NCI-H146 (cell line): ENCODE data around the gene MAN2A1.
"Not testable (repeated sequence)": the region's sequence is repeated elsewhere in the genome, so short reads cannot be mapped to it uniquely, and the experiment has no call there.

Source experiments
- DNase-seq: peaks from one replicate; lab custom pipeline; 2025; lab: John Stamatoyannopoulos, UW

The MAN2A1 gene

DNA sequence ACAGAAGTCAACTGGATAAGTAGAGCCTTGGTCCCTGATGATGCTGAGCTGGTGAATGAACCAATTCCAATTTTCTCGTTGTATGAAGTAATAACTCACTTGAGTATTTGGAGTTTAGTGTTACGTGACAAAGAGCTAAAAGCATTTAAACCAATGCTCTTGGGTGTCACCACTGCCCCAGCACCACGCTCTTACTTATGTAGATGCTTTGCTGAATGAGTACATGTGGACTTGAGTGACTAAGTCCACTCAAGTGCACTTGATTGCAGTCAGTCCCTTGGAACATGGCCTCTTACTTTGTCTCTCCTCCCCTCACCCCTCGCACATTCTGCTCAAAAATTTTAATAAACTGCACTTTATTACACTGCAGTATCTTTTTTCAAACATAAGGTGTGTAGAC is 184.0 kb downstream of the MAN2A1 start:
- no peak for DNase-seq

DNA sequence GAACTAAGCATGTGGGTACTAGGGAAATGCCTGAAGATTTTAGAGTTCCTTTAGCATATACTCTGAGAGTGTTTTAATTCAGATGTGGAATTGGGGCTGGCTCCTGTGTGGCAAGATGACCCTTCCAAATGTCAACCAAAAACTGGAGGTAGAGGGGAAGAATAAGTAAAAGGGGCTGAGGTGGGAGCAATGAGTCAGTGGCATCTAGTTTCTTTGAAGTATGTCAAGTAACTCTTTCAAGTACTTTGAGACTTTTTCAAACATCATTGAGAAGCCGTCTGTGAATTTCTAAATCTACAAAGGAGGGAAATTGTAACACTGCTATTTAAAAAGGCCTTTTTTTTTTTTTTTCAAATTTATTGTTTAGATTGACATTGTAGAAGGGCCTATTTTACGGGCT is 184.4 kb downstream of the MAN2A1 start:
- no peak for DNase-seq

DNA sequence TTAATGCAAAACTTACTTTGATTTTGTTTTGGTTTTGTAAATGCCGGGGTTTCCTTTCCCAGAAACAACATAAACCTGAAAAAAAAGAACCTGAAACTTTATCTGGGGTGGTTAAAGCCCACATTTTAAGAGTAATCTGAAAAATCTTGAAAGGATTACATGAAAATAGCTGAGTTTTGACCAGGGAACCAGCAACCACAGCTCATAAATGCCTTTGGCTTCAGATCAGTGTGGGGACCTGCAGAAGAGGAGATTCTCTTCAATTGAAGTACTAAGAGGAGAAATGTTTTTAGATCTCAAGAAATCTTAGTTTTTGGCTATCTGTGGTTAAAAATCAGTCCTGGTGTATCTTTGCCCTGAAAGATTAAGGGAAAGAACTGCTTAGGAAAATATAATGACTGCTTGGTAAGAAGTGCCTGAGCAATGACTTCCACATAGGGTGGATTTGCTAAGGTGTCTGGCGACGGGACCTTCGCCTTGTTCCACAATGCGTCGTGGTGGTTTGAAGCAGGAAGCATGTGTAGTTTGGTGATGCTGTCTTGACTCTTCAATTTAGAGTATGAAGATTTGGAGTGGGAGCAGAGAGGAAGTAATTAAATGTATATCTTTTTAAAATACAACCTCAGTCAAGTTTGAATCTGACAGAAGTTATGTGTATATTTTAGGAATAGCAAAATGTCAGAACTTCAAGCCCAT is 186.5 kb downstream of the MAN2A1 start:
- no peak for DNase-seq

DNA sequence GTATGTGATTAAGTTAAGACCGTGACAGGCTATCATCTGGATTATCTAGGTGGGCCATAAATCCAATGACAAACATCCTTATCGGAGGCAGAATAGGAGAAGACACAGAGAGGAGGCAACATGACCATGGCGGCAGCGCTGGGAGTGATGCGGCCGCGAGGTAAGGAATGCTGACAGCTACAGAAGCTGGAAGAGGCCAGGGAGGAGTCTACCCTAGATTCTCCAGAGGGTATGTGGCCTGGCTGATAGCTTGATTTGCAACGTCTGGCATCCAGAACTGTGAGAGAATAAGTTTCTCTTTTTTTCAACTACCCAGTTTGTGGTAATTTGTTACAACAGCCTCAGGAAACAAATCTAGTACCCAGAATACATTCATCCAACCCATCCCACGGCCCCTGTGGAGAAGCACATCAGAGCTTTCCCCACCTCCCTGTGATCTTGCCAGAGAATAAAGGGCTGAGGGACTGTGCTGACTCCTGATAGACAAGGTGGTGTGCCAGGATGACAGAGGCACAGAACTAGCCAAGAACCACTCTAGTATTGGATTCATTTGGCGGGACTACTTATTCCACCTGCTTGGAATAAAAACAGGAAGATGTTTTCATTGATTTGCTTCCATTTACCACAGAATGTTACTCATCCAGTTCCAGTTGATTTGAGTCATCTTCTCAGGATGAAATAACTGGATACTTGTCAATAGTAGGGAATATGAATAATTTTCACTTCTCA is 187.4 kb downstream of the MAN2A1 start:
- DNase-seq: no peak

DNA sequence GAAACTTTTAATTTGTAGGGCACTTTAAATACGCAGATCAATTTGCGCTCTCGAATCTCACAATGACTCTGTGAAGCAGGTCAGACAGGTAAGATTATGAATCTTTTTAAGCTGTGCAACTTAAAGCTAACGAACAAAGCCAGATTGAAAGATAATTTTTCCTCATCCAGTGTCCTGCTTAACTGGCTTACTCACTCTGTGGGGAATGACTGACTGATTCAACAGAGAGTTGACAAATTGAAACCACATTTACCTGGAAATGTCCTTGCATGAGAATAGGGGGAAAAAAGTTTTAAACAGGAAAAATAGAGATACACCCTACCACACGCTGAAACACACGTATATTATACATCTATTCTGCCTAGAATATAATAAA is 187.9 kb downstream of the MAN2A1 start:
- DNase-seq: no peak

DNA sequence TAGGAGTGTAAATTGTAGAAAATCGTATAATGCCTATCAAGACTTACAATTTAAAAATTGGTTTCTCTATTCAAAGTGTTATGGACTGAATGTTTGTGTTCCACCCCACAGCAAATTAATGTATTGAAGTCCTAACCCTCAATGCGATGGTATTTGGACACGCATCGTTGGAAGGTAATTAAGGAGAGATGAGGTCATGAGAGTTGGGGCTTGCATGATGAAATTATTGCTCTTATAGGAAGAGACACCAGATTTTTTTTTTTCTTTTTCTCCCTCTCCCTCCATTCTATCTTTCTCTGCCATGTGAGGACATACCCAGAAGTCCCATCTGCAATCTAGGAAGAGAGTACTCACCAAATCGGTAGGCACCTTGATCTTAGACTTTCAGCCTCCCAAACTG is 189.2 kb downstream of the MAN2A1 start:
- no peak for DNase-seq

DNA sequence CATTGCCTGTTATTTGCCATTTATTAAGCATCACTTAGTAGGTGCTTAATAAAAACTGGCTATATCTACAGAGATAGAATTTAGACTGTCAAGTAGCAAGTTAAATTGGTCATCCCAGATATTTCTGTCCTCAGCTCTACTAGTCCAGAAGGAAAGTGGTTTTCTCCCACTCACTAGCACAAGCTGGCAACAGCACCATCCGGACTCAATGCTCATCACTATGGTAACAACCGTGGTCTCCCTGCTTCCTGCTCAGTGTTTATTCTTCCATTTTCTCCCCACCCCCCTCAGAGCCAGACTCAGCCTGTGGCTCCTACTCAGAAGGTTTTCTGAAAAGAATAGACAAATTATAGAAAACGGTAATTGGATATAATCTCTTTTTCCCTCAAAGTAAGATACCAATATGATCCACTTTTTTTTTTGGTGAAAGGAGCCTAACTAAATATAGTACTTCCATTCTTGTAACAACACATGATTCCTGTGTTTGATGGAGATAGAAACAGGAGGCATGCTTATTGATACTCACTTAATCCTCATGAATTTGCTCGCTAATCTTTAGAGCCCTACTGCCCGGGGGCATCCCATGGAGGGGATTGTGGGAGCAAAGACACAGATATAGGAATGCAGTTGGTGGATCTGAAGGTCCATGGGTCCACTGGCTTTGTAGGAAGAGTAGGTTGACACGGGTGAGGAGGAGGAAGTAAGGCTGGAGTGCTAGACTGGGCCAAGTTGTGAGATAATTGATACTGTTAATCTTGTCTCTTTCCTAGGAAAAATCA is 191.4 kb downstream of the MAN2A1 start:
- DNase-seq: no peak

DNA sequence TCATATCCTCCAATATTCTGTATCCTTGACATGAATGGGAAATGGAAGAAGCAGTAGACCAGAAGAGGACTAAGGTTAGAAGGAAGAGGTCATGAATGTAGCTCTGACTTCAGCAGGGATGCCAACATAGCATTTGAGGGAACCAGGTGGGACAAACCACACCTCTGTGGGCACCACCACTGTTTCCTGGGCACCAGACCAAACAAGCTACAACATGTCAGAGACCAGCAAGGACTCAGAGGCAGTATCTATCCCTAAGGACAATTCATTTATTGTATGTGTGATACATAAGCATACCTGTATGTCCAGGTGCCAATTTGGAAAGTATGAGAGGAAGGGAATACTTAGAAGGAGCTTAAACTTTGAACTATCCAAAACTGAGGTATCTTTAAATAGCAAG is 192.8 kb downstream of the MAN2A1 start:
- DNase-seq: no peak

DNA sequence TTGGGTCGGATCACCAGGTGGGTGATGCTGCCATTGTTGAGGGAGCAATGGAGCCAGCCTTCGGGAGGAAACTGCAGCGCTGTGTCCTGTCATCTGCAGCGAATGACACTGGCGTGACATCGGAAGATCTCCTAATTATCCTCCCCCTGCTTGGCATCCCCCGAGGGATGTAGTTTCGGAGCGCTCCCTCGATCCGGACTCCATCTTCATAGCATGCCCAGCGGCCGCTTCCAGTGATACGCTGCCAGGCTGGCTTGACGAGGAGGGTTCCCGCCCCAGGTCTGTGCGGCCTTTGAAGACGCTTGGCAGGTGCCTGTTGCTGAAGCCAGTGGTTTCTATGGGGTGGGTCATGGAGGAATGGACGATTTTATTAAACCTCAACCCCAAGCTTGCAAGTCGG is 194.9 kb downstream of the MAN2A1 start:
- no peak for DNase-seq

DNA sequence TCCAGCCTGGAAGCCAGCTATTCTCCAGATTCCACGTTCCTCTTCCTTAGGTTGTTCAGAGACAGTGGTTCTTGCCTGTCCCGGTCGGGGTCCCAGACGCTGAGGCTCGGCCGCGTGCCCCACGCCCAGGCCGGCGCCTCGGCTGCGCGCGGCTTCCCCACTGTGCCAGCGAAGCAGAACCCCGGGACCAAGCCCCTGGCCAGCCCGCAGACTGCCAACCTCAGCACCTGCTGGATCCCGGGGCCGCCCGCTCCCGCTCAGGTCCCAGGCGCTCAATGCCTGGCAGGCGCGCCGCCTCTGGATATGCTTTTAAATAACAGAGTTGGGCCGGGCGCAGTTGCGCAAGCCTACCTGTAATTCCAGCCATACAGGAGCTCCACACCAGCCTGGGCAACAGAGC is 195.5 kb downstream of the MAN2A1 start:
- DNase-seq: no peak

DNA sequence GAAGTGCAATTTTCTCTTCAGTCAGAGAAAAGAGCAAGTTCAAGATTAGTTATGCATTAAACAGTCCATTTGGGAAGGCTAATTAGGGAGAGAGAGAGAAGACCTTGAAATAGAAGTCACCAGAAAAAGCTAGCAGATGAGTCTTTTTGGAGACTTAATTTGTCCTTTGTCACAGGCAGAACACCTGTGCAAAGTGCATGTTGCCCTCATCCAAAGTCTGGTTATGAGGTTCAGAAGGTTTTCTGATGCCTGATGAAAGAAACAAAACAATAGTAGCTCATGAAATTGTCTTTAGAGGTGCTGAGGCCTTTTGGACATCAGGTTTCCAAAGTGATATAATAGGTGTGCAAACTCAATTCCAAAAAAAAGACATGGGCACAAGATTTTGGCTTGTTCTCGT is 199.3 kb downstream of the MAN2A1 start:
- no peak for DNase-seq

DNA sequence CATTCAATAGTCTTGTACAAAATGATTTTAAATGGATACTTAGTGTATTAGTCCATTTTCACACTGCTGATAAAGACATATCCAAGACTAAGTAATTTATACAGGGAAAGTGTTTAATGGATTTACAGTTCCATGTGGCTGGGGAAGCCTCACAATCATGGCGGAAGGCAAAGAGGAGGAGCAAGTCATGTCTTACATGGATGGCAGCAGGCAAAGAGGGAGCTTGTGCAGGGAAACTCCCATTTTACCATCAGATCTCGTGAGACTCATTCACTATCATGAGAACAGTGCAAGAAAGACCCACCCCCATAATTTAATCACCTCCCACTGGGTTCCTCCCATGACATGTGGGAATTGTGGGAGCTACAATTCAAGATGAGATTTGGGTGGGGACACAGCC is 203.5 kb downstream of the MAN2A1 start:
- DNase-seq: not testable (repeated sequence)

DNA sequence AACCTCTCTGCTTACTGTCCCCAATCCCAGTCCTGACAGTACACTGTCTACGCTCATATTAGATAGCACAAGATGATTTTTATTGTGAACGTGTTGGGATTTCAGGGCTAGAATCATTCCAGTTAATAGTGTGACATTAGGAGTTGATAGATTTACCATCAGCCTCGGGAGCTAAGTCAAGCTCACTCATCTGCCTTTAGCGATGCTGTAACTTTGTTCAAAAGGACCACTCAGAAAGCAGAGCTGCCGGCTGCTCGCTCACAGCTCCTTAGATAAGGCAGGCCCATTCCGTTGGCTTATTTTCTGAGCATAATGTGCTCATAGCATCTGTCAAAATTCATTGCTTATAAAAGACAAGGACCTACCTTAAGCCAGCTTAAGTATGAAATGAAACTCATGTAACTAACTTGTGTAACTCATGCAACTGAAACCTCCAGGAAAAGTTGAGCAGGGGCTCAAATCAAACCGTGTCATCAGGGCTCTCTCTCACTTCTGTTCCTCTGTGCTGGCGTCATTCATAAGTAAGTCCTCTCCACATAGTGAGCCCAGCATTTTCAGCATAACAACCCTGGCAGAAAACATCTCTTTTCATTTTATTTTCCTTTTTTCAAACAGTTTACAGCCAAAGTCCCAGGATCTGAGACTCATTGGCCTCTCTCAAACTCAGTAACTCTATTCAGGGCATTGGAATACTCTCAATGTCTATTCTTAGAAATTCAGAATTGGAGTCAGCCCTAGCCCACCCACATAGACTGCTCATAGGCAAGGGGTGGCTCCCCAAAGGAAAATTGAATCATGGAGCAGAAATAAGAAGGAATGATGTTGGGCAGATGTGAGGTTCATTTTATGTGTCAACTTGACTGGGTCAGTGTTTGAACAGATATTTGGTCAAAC is 208.8 kb downstream of the MAN2A1 start:
- DNase-seq: no peak

DNA sequence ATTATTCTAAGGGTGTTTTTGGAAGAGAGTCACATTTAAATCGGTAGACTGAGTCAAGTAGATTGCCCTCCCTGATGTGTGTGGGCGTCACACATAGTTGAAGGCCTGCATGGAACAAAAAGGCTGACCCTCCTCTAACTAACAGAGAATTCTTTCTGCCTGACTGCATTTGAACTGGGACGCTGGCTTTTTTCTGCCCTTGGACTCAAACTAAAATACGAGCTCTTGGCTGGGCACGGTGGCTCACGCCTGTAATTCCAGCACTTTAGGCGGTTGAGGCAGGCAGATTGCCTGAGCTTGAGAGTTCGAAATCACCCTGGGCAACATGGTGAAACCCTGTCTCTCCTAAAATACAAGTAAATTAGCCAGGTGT is 209.4 kb downstream of the MAN2A1 start:
- no peak for DNase-seq

DNA sequence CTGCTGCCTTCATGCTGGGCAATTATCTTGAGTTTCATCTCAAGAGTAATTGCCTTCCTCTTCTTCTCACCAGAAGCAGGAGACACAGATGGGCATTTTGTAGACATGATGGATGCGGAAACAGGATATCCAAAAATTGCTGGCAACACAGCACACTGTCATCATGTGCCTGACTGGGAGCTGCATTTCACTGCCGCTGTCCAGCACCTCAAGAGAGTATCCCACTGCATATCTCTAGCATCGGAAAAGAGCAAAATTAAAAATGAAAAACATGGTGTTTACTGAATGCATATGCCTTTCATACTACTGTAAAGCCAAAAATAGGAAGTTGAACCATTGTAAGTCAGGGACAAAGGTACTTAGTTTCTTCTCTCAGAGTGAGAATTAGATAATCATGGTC is 210.7 kb downstream of the MAN2A1 start:
- DNase-seq: no peak

DNA sequence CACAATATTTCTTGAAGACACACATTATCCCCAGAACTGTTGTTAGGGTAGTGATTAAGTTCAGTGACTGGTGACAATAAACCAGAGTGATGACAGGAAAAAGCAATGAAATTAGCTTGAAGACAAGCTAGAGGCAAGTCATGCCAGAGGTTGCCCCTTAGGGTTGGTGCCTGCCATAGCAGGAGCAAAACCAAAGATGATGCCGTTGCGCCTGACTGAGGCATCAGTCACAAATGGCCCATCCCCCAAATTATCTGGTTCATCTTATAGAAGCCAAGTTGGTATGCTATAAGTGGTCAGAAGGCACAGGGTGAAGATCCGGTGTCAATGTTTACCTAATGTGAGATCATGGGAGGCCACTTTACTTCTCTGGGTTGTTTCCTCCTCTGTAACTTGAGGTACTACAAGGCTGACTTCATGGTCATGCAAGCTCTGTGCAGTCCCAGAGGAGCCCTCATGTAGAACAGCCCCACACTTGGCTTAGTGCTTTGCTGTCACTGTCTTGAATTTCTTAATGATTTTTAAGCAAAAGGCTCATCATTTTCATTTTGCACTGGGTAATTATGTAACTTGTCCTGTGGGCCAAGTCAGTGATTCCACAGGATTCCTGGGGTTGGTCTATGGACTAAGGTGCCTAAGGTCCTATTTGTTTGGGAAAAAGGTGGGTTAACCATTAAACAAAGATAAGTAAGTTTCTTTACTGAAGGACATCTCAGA is 211.3 kb downstream of the MAN2A1 start:
- no peak for DNase-seq

DNA sequence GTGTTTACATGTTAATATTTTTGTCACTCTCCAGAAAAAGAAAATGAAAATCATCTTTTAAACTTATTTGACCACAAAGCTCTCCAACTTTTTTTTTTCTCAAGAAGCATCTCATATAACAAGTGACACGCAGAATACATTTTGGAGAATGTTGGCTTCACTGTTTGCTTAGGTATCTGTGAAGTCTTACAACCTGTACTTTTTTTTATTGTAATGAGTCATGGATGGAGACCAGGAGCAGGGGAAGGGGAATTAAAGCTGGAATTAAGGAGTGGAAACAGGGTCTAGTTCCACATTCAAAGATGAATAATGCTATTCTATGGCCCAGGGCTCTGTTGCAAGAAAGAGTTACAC is 211.9 kb downstream of the MAN2A1 start:
- DNase-seq: no peak

DNA sequence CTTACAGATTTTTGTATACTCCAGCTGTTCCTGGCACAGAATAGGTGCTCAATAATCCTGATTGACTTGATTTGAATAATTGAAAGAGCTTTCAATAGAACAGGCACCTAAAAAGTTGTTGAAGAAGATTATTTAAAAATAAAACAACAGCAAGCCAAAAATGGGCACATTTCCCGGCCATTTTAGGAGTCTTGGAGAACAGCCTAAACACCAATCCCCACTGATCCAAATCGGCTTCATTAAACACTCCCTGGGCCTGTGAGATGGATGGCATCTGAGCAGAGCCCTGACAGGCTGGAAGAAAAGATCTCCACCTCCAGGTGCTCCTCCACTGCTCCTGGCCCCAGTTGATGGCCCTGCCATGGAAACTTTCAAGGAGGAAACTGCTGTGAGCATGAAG is 213.3 kb downstream of the MAN2A1 start:
- no peak for DNase-seq

DNA sequence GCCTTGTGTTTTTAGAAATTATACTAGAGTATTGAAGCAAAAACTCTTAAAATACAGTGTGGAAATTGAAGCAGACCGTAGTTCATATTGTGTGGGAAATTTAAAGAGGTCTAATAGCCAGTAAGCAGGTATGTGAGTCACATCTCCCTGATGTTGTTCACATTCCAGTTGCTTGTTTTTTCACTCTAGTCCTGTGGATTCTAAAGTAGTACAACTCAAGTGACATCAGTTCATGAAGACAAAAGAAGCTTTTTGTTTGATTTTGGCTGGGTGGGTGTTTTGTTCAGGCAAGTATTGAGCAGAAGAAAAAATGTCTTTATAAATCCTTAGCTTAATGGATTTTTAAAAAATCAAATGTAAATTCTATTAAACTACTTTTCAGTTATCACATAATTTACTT is 216.2 kb downstream of the MAN2A1 start:
- DNase-seq: no peak

DNA sequence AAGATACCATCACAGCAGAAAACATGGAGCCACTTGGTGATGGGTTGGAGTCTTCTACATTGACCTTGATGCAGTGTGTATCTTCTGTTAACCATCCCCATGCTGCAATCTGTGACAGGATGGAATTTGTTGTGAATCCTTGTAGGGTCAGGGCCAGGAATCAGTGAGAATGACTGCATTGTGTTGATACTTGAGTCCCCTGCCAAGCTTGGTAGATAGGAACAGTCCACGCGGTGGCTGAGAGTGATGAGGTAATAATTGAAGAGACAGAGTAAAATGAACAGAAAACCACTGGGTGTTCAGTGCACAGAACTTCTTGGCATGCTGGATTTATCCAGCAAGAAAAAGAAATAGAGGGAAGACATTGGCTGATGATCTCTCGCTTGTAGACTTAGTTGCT is 217.5 kb downstream of the MAN2A1 start:
- no peak for DNase-seq

DNA sequence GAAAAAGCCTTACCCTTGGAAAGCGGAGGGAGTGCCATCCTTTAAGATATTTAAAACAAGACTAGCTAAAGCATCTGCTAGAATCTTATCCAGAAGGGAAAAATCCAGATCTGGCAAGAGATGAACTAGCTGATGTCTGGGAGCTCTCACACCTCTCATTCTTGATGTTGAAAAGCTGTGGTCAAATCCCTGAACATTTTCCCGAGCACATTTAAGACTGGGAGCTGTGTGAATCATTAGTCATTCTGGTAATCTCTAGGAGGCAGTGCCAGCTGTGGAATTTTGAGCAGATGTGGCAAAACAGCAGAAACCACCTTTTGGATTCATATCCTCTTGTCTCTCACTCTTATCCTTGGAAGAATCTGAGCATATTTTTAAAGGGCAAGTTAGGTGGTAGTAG is 218.0 kb downstream of the MAN2A1 start:
- DNase-seq: no peak

DNA sequence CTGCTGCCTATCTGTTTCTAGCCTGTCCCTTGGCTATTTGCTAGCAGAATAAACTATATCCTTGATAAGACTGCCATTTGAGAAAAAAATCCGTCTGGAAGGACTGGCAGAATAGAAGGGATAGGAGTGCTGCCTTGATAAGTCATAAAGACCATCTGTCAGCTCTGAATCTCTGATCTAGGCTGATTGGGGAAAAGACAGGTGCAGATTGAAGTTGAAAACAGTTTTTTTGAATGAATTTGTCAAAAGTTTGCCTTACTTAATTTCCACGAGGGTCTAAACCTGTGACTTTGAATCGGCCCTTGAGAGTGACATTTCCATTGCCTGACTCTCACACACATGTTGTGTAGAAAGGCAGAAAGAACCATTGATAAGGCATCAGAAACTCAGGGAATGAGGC is 218.6 kb downstream of the MAN2A1 start:
- no peak for DNase-seq
